HCT116 (cell line): ENCODE measurements around the gene RNF215. TPM values are rescaled to one million over a fixed set of nuclear protein-coding genes. Genes with fewer than 3 reads are reported as not detected.

Experiments
- ATAC-seq: fragments of 200-7000 bp; cut with Tn5 transposase; 2 replicates; pipeline ENCODE4 v1.9.1; 2020; ENCODE audit warnings: mild to moderate bottlenecking, moderate library complexity
- BruUV-seq: library from RNA; stranded (reverse); fragments of 400-500 nt; replicated peaks from 2 replicates; lab custom pipeline; 2021; lab: Mats Ljungman, UMichigan
- CTCF ChIA-PET: fragments of 300-600 bp; sonication (Branson Sonifier 250); formaldehyde crosslinking; loops from one replicate; lab custom pipeline; 2021; ENCODE audit warnings: antibody characterized with exemption; lab: Charles Lee
- POLR2A ChIA-PET: fragments of 300-600, 350-600 bp; sonication (Branson Sonifier 250); formaldehyde crosslinking; loops from one replicate; lab custom pipeline; 2021; ENCODE audit warnings: antibody characterized with exemption; lab: Charles Lee
- RAD21 ChIA-PET, 2 experiments: fragments of 300-600 bp; sonication (Branson Sonifier 250); formaldehyde crosslinking; loops; one replicate each; lab custom pipeline; 2023; ENCODE audit warnings: low total read pairs in 2 of 2; ENCODE audit not compliant: uncharacterized antibody in 2 of 2, unreplicated experiment in 2 of 2, low non-redundant PET in 1 of 2; lab: Charles Lee
- DNase-seq: peaks from one replicate; pipeline ENCODE4 v3.0.0-alpha.2; 2010; ENCODE audit warnings: low read depth, low spot score
- H2AFZ ChIP-seq: fragments of 200-600 bp; shearing (Covaris generic), sonication (generic); 2 replicates; pipeline ENCODE4 v1.6.1; 2017; ENCODE audit warnings: low read depth, mixed run types, mixed read lengths, antibody characterized with exemption, low read length; ENCODE audit not compliant: poor library complexity, severe bottlenecking
- H3K27ac ChIP-seq: 2 replicates; pipeline ENCODE4 v1.5.1; 2012; ENCODE audit warnings: low read depth, low read length
- H3K27me3 ChIP-seq: fragments of 200-600 bp; sonication (generic); 2 replicates; pipeline ENCODE4 v1.6.1; 2016; ENCODE audit warnings: mixed run types, low read length, mixed read lengths; ENCODE audit not compliant: insufficient read depth
- H3K36me3 ChIP-seq, 2 experiments: fragments of 200-500 bp in 1 of 2; fragments of 200-600 bp in 1 of 2; sonication (Bioruptor generic) in 1 of 2; sonication (generic) in 1 of 2; 2 replicates each; pipeline versions ENCODE4 v1.5.1 to v1.6.1; 2014 to 2016; ENCODE audit warnings: low read length in 2 of 2, inconsistent platforms in 1 of 2, mixed read lengths in 1 of 2, mixed run types in 1 of 2; ENCODE audit not compliant: insufficient read depth in 2 of 2, control insufficient read depth in 1 of 2
- H3K4me1 ChIP-seq, 2 experiments: fragments of 200-600 bp in 1 of 2; sonication (generic) in 1 of 2; 2 replicates each; pipeline versions ENCODE4 v1.5.1 to v1.6.1; 2012 to 2017; ENCODE audit warnings: low read length in 2 of 2, inconsistent platforms in 1 of 2, mild to moderate bottlenecking in 1 of 2, mixed read lengths in 1 of 2, mixed run types in 1 of 2, moderate library complexity in 1 of 2; ENCODE audit not compliant: insufficient read depth in 2 of 2, control insufficient read depth in 1 of 2
- H3K4me2 ChIP-seq: fragments of 200-600 bp; sonication (generic); 2 replicates; pipeline ENCODE4 v1.6.1; 2017; ENCODE audit warnings: mixed run types, low read length, mixed read lengths
- H3K4me3 ChIP-seq, 2 experiments: fragments of 200-600 bp in 1 of 2; sonication (generic) in 1 of 2; replicated peaks in 1 of 2; 2 replicates each; pipeline ENCODE4 v1.5.1; 2011 to 2016; ENCODE audit warnings: low read length in 2 of 2, control low read depth in 1 of 2, low read depth in 1 of 2, mild to moderate bottlenecking in 1 of 2, mixed read lengths in 1 of 2, mixed run types in 1 of 2
- H3K79me2 ChIP-seq: fragments of 200-600 bp; sonication (generic); 2 replicates; pipeline ENCODE4 v1.6.1; 2017; ENCODE audit warnings: mild to moderate bottlenecking, mixed run types, low read length, moderate library complexity, mixed read lengths; ENCODE audit not compliant: insufficient read depth
- H3K9ac ChIP-seq: fragments of 200-600 bp; sonication (generic); 2 replicates; pipeline ENCODE4 v1.6.1; 2016; ENCODE audit warnings: low read length, mixed read lengths
- H3K9me2 ChIP-seq: fragments of 200-600 bp; sonication (generic), shearing (Covaris generic); 2 replicates; pipeline ENCODE4 v1.6.1; 2017; ENCODE audit warnings: mixed run types, mild to moderate bottlenecking, moderate library complexity; ENCODE audit not compliant: insufficient read depth
- H3K9me3 ChIP-seq, 2 experiments: fragments of 200-500 bp in 1 of 2; fragments of 200-600 bp in 1 of 2; sonication (Bioruptor generic) in 1 of 2; sonication (generic) in 1 of 2; 2 replicates each; pipeline ENCODE4 v1.6.1; 2014 to 2017; ENCODE audit warnings: low read length in 2 of 2, mixed read lengths in 2 of 2, inconsistent platforms in 1 of 2, low read depth in 1 of 2, mild to moderate bottlenecking in 1 of 2, mixed run types in 1 of 2, moderate library complexity in 1 of 2; ENCODE audit not compliant: control insufficient read depth in 1 of 2, insufficient read depth in 1 of 2
- H4K20me1 ChIP-seq: fragments of 200-600 bp; sonication (generic), shearing (Covaris generic); 2 replicates; pipeline ENCODE4 v1.6.1; 2017; ENCODE audit warnings: mixed run types, mild to moderate bottlenecking, moderate library complexity; ENCODE audit not compliant: insufficient read depth
- CBX3 ChIP-seq: IDR thresholded peaks from 2 replicates; pipeline ENCODE4 v1.6.1; 2012; ENCODE audit warnings: low read depth
- EGR1 ChIP-seq: IDR thresholded peaks from 2 replicates; pipeline ENCODE4 v1.6.1; 2012; ENCODE audit warnings: low read depth
- ELF1 ChIP-seq: IDR thresholded peaks from 2 replicates; pipeline ENCODE4 v1.6.1; 2012; ENCODE audit warnings: low read depth, borderline replicate concordance
- EZH2 ChIP-seq: fragments of 200-600 bp; sonication (generic); IDR thresholded peaks from 2 replicates; pipeline ENCODE4 v1.6.1; 2017; ENCODE audit warnings: antibody characterized with exemption, mixed run types
- EZH2phosphoT487 ChIP-seq: fragments of 200-600 bp; IDR thresholded peaks from 2 replicates; pipeline ENCODE4 v1.6.1; 2018; ENCODE audit warnings: antibody characterized with exemption, borderline replicate concordance
- POLR2A ChIP-seq: IDR thresholded peaks from 2 replicates; pipeline ENCODE4 v1.7.0; 2011; ENCODE audit warnings: borderline replicate concordance; ENCODE audit not compliant: insufficient read depth, insufficient read length; ENCODE audit errors: extremely low read depth
- POLR2AphosphoS5 ChIP-seq: IDR thresholded peaks from 2 replicates; pipeline ENCODE4 v1.6.1; 2011; ENCODE audit warnings: mild to moderate bottlenecking, low read depth, low read length, moderate library complexity
- SIN3A ChIP-seq: IDR thresholded peaks from 2 replicates; pipeline ENCODE4 v1.6.1; 2012; ENCODE audit warnings: low read depth
- SP1 ChIP-seq: IDR thresholded peaks from 2 replicates; pipeline ENCODE4 v1.6.1; 2012; ENCODE audit warnings: low read depth
- SRF ChIP-seq: IDR thresholded peaks from 2 replicates; pipeline ENCODE4 v1.6.1; 2012; ENCODE audit warnings: low read depth
- TCF7L2 ChIP-seq: IDR thresholded peaks from 2 replicates; pipeline ENCODE4 v1.7.0; 2011; ENCODE audit warnings: borderline replicate concordance, inconsistent platforms; ENCODE audit not compliant: insufficient read depth, insufficient read length; ENCODE audit errors: extremely low read depth
- ZFX ChIP-seq: fragments of 450-650 bp; IDR thresholded peaks from 2 replicates; pipeline ENCODE4 v1.6.1; 2017
- ZNF274 ChIP-seq: fragments of 200-500 bp; sonication (Bioruptor generic); IDR thresholded peaks from 2 replicates; pipeline ENCODE4 v1.6.1; 2014; ENCODE audit warnings: mild to moderate bottlenecking, low read depth, low read length, inconsistent platforms
- intact Hi-C: fragments of 100-400 bp; cut with micrococcal nuclease; formaldehyde crosslinking; loops from 2 replicates; pipeline ENCODE4 v1.10.0; 2022
- total RNA-seq: library from RNA; stranded (reverse); gene quantifications from one replicate; pipeline ENCODE4 v1.2.1, GENCODE V29; 2021; ENCODE audit not compliant: unreplicated experiment
- TF ChIP-seq, protein P1 (sequence below): IDR thresholded peaks from 2 replicates; pipeline ENCODE4 v1.6.1; 2012
- TF ChIP-seq, protein P2 (sequence below): IDR thresholded peaks from 2 replicates; pipeline ENCODE4 v1.6.1; 2012; ENCODE audit warnings: low read depth

RNF215 gene
- total RNA-seq, 1 experiment from 2014 or later: 20.2 TPM

DNA sequence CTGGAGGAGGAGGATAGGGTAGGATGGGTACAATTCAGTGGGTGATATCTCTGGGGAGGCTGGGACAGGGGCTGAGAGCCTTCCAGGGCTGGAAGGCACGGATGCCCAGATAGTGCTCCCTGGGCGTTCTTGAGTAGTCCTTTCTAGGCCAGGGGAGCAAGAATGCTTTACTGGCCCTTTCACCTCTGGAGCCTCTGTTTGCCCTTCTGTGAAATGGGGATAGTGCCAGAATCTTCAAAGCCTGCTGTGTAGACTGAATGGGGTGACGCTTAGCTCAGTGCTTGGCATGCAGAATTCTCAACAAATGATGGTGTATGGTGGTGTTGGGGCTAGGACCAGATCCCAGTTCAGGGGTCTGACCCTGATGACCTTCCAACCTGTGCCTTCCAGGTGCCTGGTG is 46.0 kb upstream of the RNF215 start:
- POLR2A ChIA-PET: no interaction called here
- ATAC-seq: no peak
- peaks cover 5% of the 10 kb centered on the region; the same call in 1 of the 2 replicates for H3K79me2 ChIP-seq
- H3K4me2 ChIP-seq: no peak overlapping the region
- no peaks in the 10 kb centered on the region for H3K36me3 ChIP-seq
- no peaks in the 10 kb centered on the region for H3K9me3 ChIP-seq
- H3K27ac ChIP-seq: no peak overlapping the region
- H3K27me3 ChIP-seq: no peaks in the 10 kb centered on the region
- TF ChIP-seq EGR1: no peak
- TF ChIP-seq EZH2: no peak
- TF ChIP-seq ZNF274: no peak
- no peak overlapping the region for H3K4me3 ChIP-seq
- no peak overlapping the region for H2AFZ ChIP-seq
- RAD21 ChIA-PET: no interaction called here
- no peak overlapping the region for H3K9ac ChIP-seq
- DNase-seq: no peak
- no peaks in the 10 kb centered on the region for H3K9me2 ChIP-seq
- CTCF ChIA-PET: interaction anchor here (0.9 to 1.5 kb wide), 2 partner anchors 9 to 46 kb away, joined by 3 to 4 read pairs; no protein-coding TSS in a partner anchor
- no peaks in the 10 kb centered on the region for H4K20me1 ChIP-seq
- intact Hi-C loops: no loop called here
- no TSS peak for BruUV-seq
- peaks cover 11 to 30% of the 10 kb centered on the region in 2 experiments for H3K4me1 ChIP-seq

DNA sequence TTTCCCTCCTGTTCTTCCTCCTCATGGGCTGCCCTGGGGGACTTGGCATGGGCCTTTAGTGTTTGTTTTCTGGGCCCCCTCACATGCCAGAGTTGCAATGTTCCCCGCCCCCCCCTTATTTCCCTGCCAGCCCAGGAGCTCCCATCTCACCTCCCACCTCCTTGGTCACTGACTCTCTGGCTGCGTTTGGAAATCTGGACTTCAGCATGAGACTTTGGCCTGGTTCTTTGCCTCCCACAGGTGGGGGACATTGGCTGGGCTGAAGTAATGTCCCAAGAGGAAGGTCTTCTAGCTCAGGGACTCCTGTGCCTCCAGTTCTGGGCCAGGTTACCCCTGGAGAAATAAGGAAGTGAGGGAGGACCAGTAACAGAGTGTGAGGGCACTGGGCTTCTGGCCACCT is 45.3 kb upstream of the RNF215 start:
- RAD21 ChIA-PET: interaction anchor here in 1 of 2 experiments (0.6 kb wide), 1 partner anchor 328 kb away, joined by 9 read pairs; no protein-coding TSS in a partner anchor
- CTCF ChIA-PET: interaction anchor here (1.0 kb wide), 1 partner anchor 8 kb away, joined by 4 read pairs; no protein-coding TSS in a partner anchor
- intact Hi-C loops: no loop called here
- no peaks in the 10 kb centered on the region for H4K20me1 ChIP-seq
- POLR2A ChIA-PET: no interaction called here
- ATAC-seq (no peak), DNase-seq (no peak)
- H3K27ac ChIP-seq: no peak overlapping the region
- TF ChIP-seq TCF7L2 (no peak), SRF (no peak), POLR2AphosphoS5 (no peak), SIN3A (no peak), SP1 (no peak), CBX3 (no peak), EZH2phosphoT487 (no peak), ZFX (no peak), POLR2A (no peak), ELF1 (no peak)
- TF ChIP-seq, protein P1, sequence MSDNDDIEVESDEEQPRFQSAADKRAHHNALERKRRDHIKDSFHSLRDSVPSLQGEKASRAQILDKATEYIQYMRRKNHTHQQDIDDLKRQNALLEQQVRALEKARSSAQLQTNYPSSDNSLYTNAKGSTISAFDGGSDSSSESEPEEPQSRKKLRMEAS: no peak
- TF ChIP-seq, protein P2, sequence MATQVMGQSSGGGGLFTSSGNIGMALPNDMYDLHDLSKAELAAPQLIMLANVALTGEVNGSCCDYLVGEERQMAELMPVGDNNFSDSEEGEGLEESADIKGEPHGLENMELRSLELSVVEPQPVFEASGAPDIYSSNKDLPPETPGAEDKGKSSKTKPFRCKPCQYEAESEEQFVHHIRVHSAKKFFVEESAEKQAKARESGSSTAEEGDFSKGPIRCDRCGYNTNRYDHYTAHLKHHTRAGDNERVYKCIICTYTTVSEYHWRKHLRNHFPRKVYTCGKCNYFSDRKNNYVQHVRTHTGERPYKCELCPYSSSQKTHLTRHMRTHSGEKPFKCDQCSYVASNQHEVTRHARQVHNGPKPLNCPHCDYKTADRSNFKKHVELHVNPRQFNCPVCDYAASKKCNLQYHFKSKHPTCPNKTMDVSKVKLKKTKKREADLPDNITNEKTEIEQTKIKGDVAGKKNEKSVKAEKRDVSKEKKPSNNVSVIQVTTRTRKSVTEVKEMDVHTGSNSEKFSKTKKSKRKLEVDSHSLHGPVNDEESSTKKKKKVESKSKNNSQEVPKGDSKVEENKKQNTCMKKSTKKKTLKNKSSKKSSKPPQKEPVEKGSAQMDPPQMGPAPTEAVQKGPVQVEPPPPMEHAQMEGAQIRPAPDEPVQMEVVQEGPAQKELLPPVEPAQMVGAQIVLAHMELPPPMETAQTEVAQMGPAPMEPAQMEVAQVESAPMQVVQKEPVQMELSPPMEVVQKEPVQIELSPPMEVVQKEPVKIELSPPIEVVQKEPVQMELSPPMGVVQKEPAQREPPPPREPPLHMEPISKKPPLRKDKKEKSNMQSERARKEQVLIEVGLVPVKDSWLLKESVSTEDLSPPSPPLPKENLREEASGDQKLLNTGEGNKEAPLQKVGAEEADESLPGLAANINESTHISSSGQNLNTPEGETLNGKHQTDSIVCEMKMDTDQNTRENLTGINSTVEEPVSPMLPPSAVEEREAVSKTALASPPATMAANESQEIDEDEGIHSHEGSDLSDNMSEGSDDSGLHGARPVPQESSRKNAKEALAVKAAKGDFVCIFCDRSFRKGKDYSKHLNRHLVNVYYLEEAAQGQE: no peak
- H3K36me3 ChIP-seq: peaks cover 0 to 3% of the 10 kb centered on the region in 2 experiments; a peak in 1 of 4 replicates
- no peak overlapping the region for H3K4me3 ChIP-seq
- H3K4me2 ChIP-seq: no peak overlapping the region
- H3K9me2 ChIP-seq: no peaks in the 10 kb centered on the region
- H3K79me2 ChIP-seq: peaks cover 5% of the 10 kb centered on the region; the same call in 1 of the 2 replicates
- H3K4me1 ChIP-seq: peaks cover 11 to 30% of the 10 kb centered on the region in 2 experiments
- no TSS peak for BruUV-seq
- H3K9ac ChIP-seq: no peak overlapping the region
- no peak overlapping the region for H2AFZ ChIP-seq
- no peaks in the 10 kb centered on the region for H3K9me3 ChIP-seq
- H3K27me3 ChIP-seq: no peaks in the 10 kb centered on the region
